ENCODE measurements around the gene DYRK3.

DYRK3 gene

GRCh38 chr1:206647224-206647623 lies 11.9 kb downstream of the DYRK3 start:
- FAIRE-seq (no peak), DNase-seq (ENCODE audit: insufficient read length, low spot score) (no peak)
- no peak for TF ChIP-seq PAX5 (IDR thresholded peaks at IDR 0.05; ENCODE audit: insufficient read depth, low read length, severe bottlenecking)
- no peak for TF ChIP-seq SPI1 (IDR thresholded peaks at IDR 0.05; ENCODE audit: low read depth, low read length)
- TF ChIP-seq POLR2A (IDR thresholded peaks at IDR 0.05; ENCODE audit: low read depth, low read length) = no peak
- TF ChIP-seq TAF1 (IDR thresholded peaks at IDR 0.05; ENCODE audit: low read depth, low read length) = no peak
- no peak for TF ChIP-seq POU2F2 (IDR thresholded peaks at IDR 0.05; ENCODE audit: low read depth, low read length)
- no peak for TF ChIP-seq POLR2AphosphoS5 (IDR thresholded peaks at IDR 0.05; ENCODE audit: low read depth, low read length)

GRCh38 chr1:206649261-206649921 lies 14.1 kb downstream of the DYRK3 start:
- FAIRE-seq = no peak
- no peak for DNase-seq (ENCODE audit: insufficient read length, low spot score)
- TF ChIP-seq POU2F2 (IDR thresholded peaks at IDR 0.05; ENCODE audit: low read depth, low read length) (no peak), PAX5 (IDR thresholded peaks at IDR 0.05; ENCODE audit: insufficient read depth, low read length, severe bottlenecking) (no peak), POLR2A (IDR thresholded peaks at IDR 0.05; ENCODE audit: low read depth, low read length) (no peak), POLR2AphosphoS5 (IDR thresholded peaks at IDR 0.05; ENCODE audit: low read depth, low read length) (no peak), TAF1 (IDR thresholded peaks at IDR 0.05; ENCODE audit: low read depth, low read length) (no peak), SPI1 (IDR thresholded peaks at IDR 0.05; ENCODE audit: low read depth, low read length) (no peak)

- no peak for TF ChIP-seq POU2F2 (IDR thresholded peaks at IDR 0.05; ENCODE audit: low read depth, low read length)
- TF ChIP-seq PAX5 (IDR thresholded peaks at IDR 0.05; ENCODE audit: insufficient read depth, low read length, severe bottlenecking) = no peak
- TF ChIP-seq POLR2AphosphoS5 (IDR thresholded peaks at IDR 0.05; ENCODE audit: low read depth, low read length) = no peak
- no peak for TF ChIP-seq TAF1 (IDR thresholded peaks at IDR 0.05; ENCODE audit: low read depth, low read length)
- no peak for TF ChIP-seq SPI1 (IDR thresholded peaks at IDR 0.05; ENCODE audit: low read depth, low read length)
- TF ChIP-seq POLR2A (IDR thresholded peaks at IDR 0.05; ENCODE audit: low read depth, low read length) = no peak
- no peak for DNase-seq (ENCODE audit: insufficient read length, low spot score)
- FAIRE-seq = no peak
Observed at GRCh38 chr1:206651014-206651413, 15.7 kb downstream of the DYRK3 start.

- FAIRE-seq (no peak), DNase-seq (ENCODE audit: insufficient read length, low spot score) (no peak)
Observed at GRCh38 chr1:206651958-206652890, 16.9 kb downstream of the DYRK3 start.

GRCh38 chr1:206653715-206654459 lies 18.6 kb downstream of the DYRK3 start:
- no peak for TF ChIP-seq POLR2A (IDR thresholded peaks at IDR 0.05; ENCODE audit: low read depth, low read length)
- FAIRE-seq (no peak), DNase-seq (ENCODE audit: insufficient read length, low spot score) (no peak)

More at GRCh38 chr1:206651958-206652890, 16.9 kb downstream of the DYRK3 start:
- TF ChIP-seq POU2F2 (IDR thresholded peaks at IDR 0.05; ENCODE audit: low read depth, low read length) (no peak), PAX5 (IDR thresholded peaks at IDR 0.05; ENCODE audit: insufficient read depth, low read length, severe bottlenecking) (no peak), SPI1 (IDR thresholded peaks at IDR 0.05; ENCODE audit: low read depth, low read length) (no peak), POLR2A (IDR thresholded peaks at IDR 0.05; ENCODE audit: low read depth, low read length) (no peak), POLR2AphosphoS5 (IDR thresholded peaks at IDR 0.05; ENCODE audit: low read depth, low read length) (no peak), TAF1 (IDR thresholded peaks at IDR 0.05; ENCODE audit: low read depth, low read length) (no peak)

GRCh38 chr1:206654828-206655227 lies 19.5 kb downstream of the DYRK3 start:
- FAIRE-seq (no peak), DNase-seq (ENCODE audit: insufficient read length, low spot score) (no peak)
- TF ChIP-seq POLR2A (IDR thresholded peaks at IDR 0.05; ENCODE audit: low read depth, low read length) (no peak), PAX5 (IDR thresholded peaks at IDR 0.05; ENCODE audit: insufficient read depth, low read length, severe bottlenecking) (no peak), TAF1 (IDR thresholded peaks at IDR 0.05; ENCODE audit: low read depth, low read length) (no peak), SPI1 (IDR thresholded peaks at IDR 0.05; ENCODE audit: low read depth, low read length) (no peak), POU2F2 (IDR thresholded peaks at IDR 0.05; ENCODE audit: low read depth, low read length) (no peak), POLR2AphosphoS5 (IDR thresholded peaks at IDR 0.05; ENCODE audit: low read depth, low read length) (no peak)

- FAIRE-seq = no peak
- no peak for DNase-seq (ENCODE audit: insufficient read length, low spot score)
- no peak for TF ChIP-seq POLR2AphosphoS5 (IDR thresholded peaks at IDR 0.05; ENCODE audit: low read depth, low read length)
- no peak for TF ChIP-seq POU2F2 (IDR thresholded peaks at IDR 0.05; ENCODE audit: low read depth, low read length)
- no peak for TF ChIP-seq POLR2A (IDR thresholded peaks at IDR 0.05; ENCODE audit: low read depth, low read length)
- no peak for TF ChIP-seq SPI1 (IDR thresholded peaks at IDR 0.05; ENCODE audit: low read depth, low read length)
- TF ChIP-seq TAF1 (IDR thresholded peaks at IDR 0.05; ENCODE audit: low read depth, low read length) = no peak
- no peak for TF ChIP-seq PAX5 (IDR thresholded peaks at IDR 0.05; ENCODE audit: insufficient read depth, low read length, severe bottlenecking)
Observed at GRCh38 chr1:206655471-206655882, 20.1 kb downstream of the DYRK3 start.

GRCh38 chr1:206656936-206657335 lies 21.6 kb downstream of the DYRK3 start:
- TF ChIP-seq POLR2A (IDR thresholded peaks at IDR 0.05; ENCODE audit: low read depth, low read length) (no peak), POLR2AphosphoS5 (IDR thresholded peaks at IDR 0.05; ENCODE audit: low read depth, low read length) (no peak), SPI1 (IDR thresholded peaks at IDR 0.05; ENCODE audit: low read depth, low read length) (no peak), POU2F2 (IDR thresholded peaks at IDR 0.05; ENCODE audit: low read depth, low read length) (no peak), PAX5 (IDR thresholded peaks at IDR 0.05; ENCODE audit: insufficient read depth, low read length, severe bottlenecking) (no peak), TAF1 (IDR thresholded peaks at IDR 0.05; ENCODE audit: low read depth, low read length) (no peak)
- DNase-seq (ENCODE audit: insufficient read length, low spot score) (no peak), FAIRE-seq (no peak)

GRCh38 chr1:206657751-206658150 lies 22.4 kb downstream of the DYRK3 start:
- FAIRE-seq (no peak), DNase-seq (ENCODE audit: insufficient read length, low spot score) (no peak)
- no peak for TF ChIP-seq POU2F2 (IDR thresholded peaks at IDR 0.05; ENCODE audit: low read depth, low read length)
- TF ChIP-seq POLR2AphosphoS5 (IDR thresholded peaks at IDR 0.05; ENCODE audit: low read depth, low read length) = no peak
- no peak for TF ChIP-seq TAF1 (IDR thresholded peaks at IDR 0.05; ENCODE audit: low read depth, low read length)
- TF ChIP-seq POLR2A (IDR thresholded peaks at IDR 0.05; ENCODE audit: low read depth, low read length) = no peak
- TF ChIP-seq SPI1 (IDR thresholded peaks at IDR 0.05; ENCODE audit: low read depth, low read length) = no peak
